NCI-H82 treated with DMSO at 0.1 percent for 48 hours (cell line): ENCODE measurements around the gene SYS1.

Source experiments
- DNase-seq: peaks from one replicate; lab custom pipeline; 2025; ENCODE audit not compliant: unreplicated experiment; lab: John Stamatoyannopoulos, UW

The SYS1 gene

GRCh38 chr20:45378191-45378590 lies 15.2 kb downstream of the SYS1 start, which contains the start of gene TP53TG5:
TP53TG5 (minus strand) TSS chr20:45378325; CDS start chr20:45378236, 89 bp downstream.
- peak; percentile 23 for DNase-seq

- no peak for DNase-seq
These were observed 24.3 kb downstream of the SYS1 start for GRCh38 chr20:45387274-45387673.

GRCh38 chr20:45390931-45391330 lies 28.0 kb downstream of the SYS1 start:
- DNase-seq = no peak

GRCh38 chr20:45391559-45391958 lies 28.6 kb downstream of the SYS1 start:
- DNase-seq = no peak

GRCh38 chr20:45392733-45393132 lies 29.8 kb downstream of the SYS1 start:
- DNase-seq = no peak

- DNase-seq = no peak
These were observed 31.5 kb downstream of the SYS1 start for GRCh38 chr20:45394221-45395113.

- no peak for DNase-seq
These were observed 32.1 kb downstream of the SYS1 start for GRCh38 chr20:45395114-45395415.

- no peak for DNase-seq
These were observed 36.1 kb downstream of the SYS1 start for GRCh38 chr20:45399018-45399417.

GRCh38 chr20:45400346-45401031 lies 37.5 kb downstream of the SYS1 start:
- DNase-seq = no peak

GRCh38 chr20:45402946-45403345 lies 40.0 kb downstream of the SYS1 start:
- DNase-seq = no peak

- peak; percentile 17 for DNase-seq
These were observed 41.5 kb downstream of the SYS1 start for GRCh38 chr20:45404438-45404837.

GRCh38 chr20:45405571-45406259 lies 42.8 kb downstream of the SYS1 start:
- no peak for DNase-seq

GRCh38 chr20:45406260-45407066 lies 43.5 kb downstream of the SYS1 start:
- DNase-seq = peak; percentile 21

- DNase-seq = no peak
These were observed 44.2 kb downstream of the SYS1 start for GRCh38 chr20:45407067-45407745.

- DNase-seq = no peak
These were observed 45.1 kb downstream of the SYS1 start, which contains the start of gene DBNDD2 for GRCh38 chr20:45407783-45408645. DBNDD2 (plus strand) TSS chr20:45408289; CDS start chr20:45408468, 179 bp downstream.

- no peak for DNase-seq
These were observed 45.8 kb downstream of the SYS1 start for GRCh38 chr20:45408646-45409213.

- DNase-seq = no peak
These were observed 46.7 kb downstream of the SYS1 start for GRCh38 chr20:45409521-45410272.

- DNase-seq = no peak
These were observed 47.9 kb downstream of the SYS1 start for GRCh38 chr20:45410887-45411286.
